ENCODE measurements around the gene CTXN3. TPM values are rescaled to one million over a fixed set of nuclear protein-coding genes. Genes with fewer than 3 reads are reported as not detected.

CTXN3 gene
- polyA plus RNA-seq, 1 donor (not counting 4 experiments of a cell fraction or from before 2014, with no cell fraction given), result 0.22 TPM

GRCh38 chr5:127700237-127700766 is 51.4 kb downstream of the CTXN3 start:
- Histone ChIP-seq H3K27me3 (ENCODE audit: control insufficient read depth, extremely low read depth, insufficient read depth, low read length) (peaks cover 15% of the 10 kb centered on the region), H3K9me3 (ENCODE audit: control insufficient read depth, low read depth, low read length) (no peaks in the 10 kb centered on the region), H3K79me2 (ENCODE audit: control insufficient read depth, insufficient read depth, low read length) (no peaks in the 10 kb centered on the region), H3K4me2 (ENCODE audit: control insufficient read depth, extremely low read depth, insufficient read depth, low read depth, low read length) (no peak overlapping the region), H3K4me1 (ENCODE audit: control insufficient read depth, extremely low read depth, insufficient read depth, low read length) (no peaks in the 10 kb centered on the region), H2AFZ (ENCODE audit: control insufficient read depth, low read length) (no peak overlapping the region), H3K9me1 (ENCODE audit: control insufficient read depth, extremely low read depth, insufficient read depth, low read length) (no peaks in the 10 kb centered on the region), H4K20me1 (ENCODE audit: control insufficient read depth, extremely low read depth, insufficient read depth, low read length) (no peaks in the 10 kb centered on the region), H3K36me3 (ENCODE audit: control insufficient read depth in 2 of 2, extremely low read depth in 1 of 2, insufficient read depth in 2 of 2, low read length in 2 of 2) (no peaks in the 10 kb centered on the region), H3K4me3 (ENCODE audit: control insufficient read depth in 2 of 3, extremely low read depth in 1 of 3, insufficient read depth in 2 of 3, low read depth in 1 of 3, low read length in 3 of 3) (no peak overlapping the region), H3K27ac (ENCODE audit: control insufficient read depth, insufficient read depth, low read length) (no peak overlapping the region), H3K9ac (ENCODE audit: control insufficient read depth, extremely low read depth, insufficient read depth, low read length) (no peak overlapping the region)
- TF ChIP-seq CTCF (optimal IDR thresholded peaks at IDR 0.05 in 1 of 3, IDR thresholded peaks at IDR 0.05 in 1 of 3, conservative IDR thresholded peaks at IDR 0.05 in 1 of 3; ENCODE audit: extremely low read depth in 1 of 3, insufficient read depth in 2 of 3, low read length in 3 of 3) (no peak), EZH2 (IDR thresholded peaks at IDR 0.05; ENCODE audit: low read length) (no peak)
- dilution Hi-C loops (cut with MboI; ENCODE audit: extremely low pct_ligation_motif_present, low sequenced_read_pairs), result no loop called here
- DNase-seq (ENCODE audit: low read depth, low spot score) (no peak), FAIRE-seq (no peak)

GRCh38 chr5:127702434-127702833 is 53.6 kb downstream of the CTXN3 start:
- no peak for FAIRE-seq
- dilution Hi-C loops (cut with MboI; ENCODE audit: extremely low pct_ligation_motif_present, low sequenced_read_pairs), result no loop called here

More at GRCh38 chr5:127702434-127702833, 53.6 kb downstream of the CTXN3 start:
- H2AFZ ChIP-seq (ENCODE audit: control insufficient read depth, low read length), result no peak overlapping the region
- no peaks in the 10 kb centered on the region for H3K9me1 ChIP-seq (ENCODE audit: control insufficient read depth, extremely low read depth, insufficient read depth, low read length)
- no peak overlapping the region for H3K4me3 ChIP-seq (ENCODE audit: control insufficient read depth in 2 of 3, extremely low read depth in 1 of 3, insufficient read depth in 2 of 3, low read depth in 1 of 3, low read length in 3 of 3)
- no peaks in the 10 kb centered on the region for H4K20me1 ChIP-seq (ENCODE audit: control insufficient read depth, extremely low read depth, insufficient read depth, low read length)
- no peaks in the 10 kb centered on the region for H3K36me3 ChIP-seq (ENCODE audit: control insufficient read depth in 2 of 2, extremely low read depth in 1 of 2, insufficient read depth in 2 of 2, low read length in 2 of 2)
- no peak overlapping the region for H3K4me2 ChIP-seq (ENCODE audit: control insufficient read depth, extremely low read depth, insufficient read depth, low read depth, low read length)
- H3K9ac ChIP-seq (ENCODE audit: control insufficient read depth, extremely low read depth, insufficient read depth, low read length), result no peak overlapping the region
- H3K27me3 ChIP-seq (ENCODE audit: control insufficient read depth, extremely low read depth, insufficient read depth, low read length), result peaks cover 13% of the 10 kb centered on the region
- H3K27ac ChIP-seq (ENCODE audit: control insufficient read depth, insufficient read depth, low read length), result no peak overlapping the region
- TF ChIP-seq CTCF (optimal IDR thresholded peaks at IDR 0.05 in 1 of 3, IDR thresholded peaks at IDR 0.05 in 1 of 3, conservative IDR thresholded peaks at IDR 0.05 in 1 of 3; ENCODE audit: extremely low read depth in 1 of 3, insufficient read depth in 2 of 3, low read length in 3 of 3) (no peak), EZH2 (IDR thresholded peaks at IDR 0.05; ENCODE audit: low read length) (no peak)
- no peak for DNase-seq (ENCODE audit: low read depth, low spot score)
- no peaks in the 10 kb centered on the region for H3K9me3 ChIP-seq (ENCODE audit: control insufficient read depth, low read depth, low read length)
- H3K4me1 ChIP-seq (ENCODE audit: control insufficient read depth, extremely low read depth, insufficient read depth, low read length), result no peaks in the 10 kb centered on the region
- H3K79me2 ChIP-seq (ENCODE audit: control insufficient read depth, insufficient read depth, low read length), result no peaks in the 10 kb centered on the region
